DMS53 (cell line): ENCODE data around the gene NSUN7.
A peak's percentile ranks its signal among the peaks of the same experiment; 100 is the strongest.
"Not testable (repeated sequence)": the region's sequence is repeated elsewhere in the genome, so short reads cannot be mapped to it uniquely, and the experiment has no call there.

Source experiments
- DNase-seq: peaks from one replicate; lab custom pipeline; 2025; lab: John Stamatoyannopoulos, UW

NSUN7 gene

GRCh38 chr4:40749717-40750460 lies at the start of gene NSUN7:
Gene NSUN7, plus strand, starts transcription at chr4:40749955. Its CDS starts 739 bp downstream, at chr4:40750694.
- DNase-seq, result peak; percentile 97

- DNase-seq, result peak; percentile 28
Observed at GRCh38 chr4:40702137-40702799, 47.5 kb upstream of the NSUN7 start.

GRCh38 chr4:40702800-40703151 lies 47.0 kb upstream of the NSUN7 start:
- DNase-seq, result no peak

GRCh38 chr4:40704073-40704472 lies 45.7 kb upstream of the NSUN7 start:
- no peak for DNase-seq

- DNase-seq, result no peak
Observed at GRCh38 chr4:40710484-40711254, 39.1 kb upstream of the NSUN7 start.

- DNase-seq, result not testable (repeated sequence)
Observed at GRCh38 chr4:40713001-40713400, 36.8 kb upstream of the NSUN7 start.

- peak; percentile 12 for DNase-seq
Observed at GRCh38 chr4:40713798-40714197, 36.0 kb upstream of the NSUN7 start.

GRCh38 chr4:40718586-40718985 lies 31.2 kb upstream of the NSUN7 start:
- DNase-seq, result peak; percentile 83

GRCh38 chr4:40719008-40719623 lies 30.6 kb upstream of the NSUN7 start:
- peak; percentile 94 for DNase-seq

- no peak for DNase-seq
Observed at GRCh38 chr4:40720351-40720750, 29.4 kb upstream of the NSUN7 start.

GRCh38 chr4:40720916-40721315 lies 28.8 kb upstream of the NSUN7 start:
- DNase-seq, result no peak

GRCh38 chr4:40721730-40722171 lies 28.0 kb upstream of the NSUN7 start:
- peak; percentile 37 for DNase-seq

GRCh38 chr4:40722576-40723161 lies 27.1 kb upstream of the NSUN7 start:
- DNase-seq, result peak; percentile 72

- no peak for DNase-seq
Observed at GRCh38 chr4:40723728-40724127, 26.0 kb upstream of the NSUN7 start.

- no peak for DNase-seq
Observed at GRCh38 chr4:40728333-40728732, 21.4 kb upstream of the NSUN7 start.

- DNase-seq, result no peak
Observed at GRCh38 chr4:40729555-40729954, 20.2 kb upstream of the NSUN7 start.

GRCh38 chr4:40730091-40730679 lies 19.6 kb upstream of the NSUN7 start:
- no peak for DNase-seq

GRCh38 chr4:40731361-40731760 lies 18.4 kb upstream of the NSUN7 start:
- no peak for DNase-seq

- DNase-seq, result peak; percentile 83
Observed at GRCh38 chr4:40731792-40732245, 17.9 kb upstream of the NSUN7 start.

GRCh38 chr4:40733752-40734151 lies 16.0 kb upstream of the NSUN7 start:
- DNase-seq, result no peak

GRCh38 chr4:40734497-40734896 lies 15.3 kb upstream of the NSUN7 start:
- DNase-seq, result no peak
